ENCODE measurements around the gene SDF4. TPM values are rescaled to one million over a fixed set of nuclear protein-coding genes. Genes with fewer than 3 reads are reported as not detected.

SDF4 gene
- total and polyA plus RNA-seq, 2 of the 4 experiments (the other 2 are of a cell fraction), result 57.0 to 250 TPM

DNA sequence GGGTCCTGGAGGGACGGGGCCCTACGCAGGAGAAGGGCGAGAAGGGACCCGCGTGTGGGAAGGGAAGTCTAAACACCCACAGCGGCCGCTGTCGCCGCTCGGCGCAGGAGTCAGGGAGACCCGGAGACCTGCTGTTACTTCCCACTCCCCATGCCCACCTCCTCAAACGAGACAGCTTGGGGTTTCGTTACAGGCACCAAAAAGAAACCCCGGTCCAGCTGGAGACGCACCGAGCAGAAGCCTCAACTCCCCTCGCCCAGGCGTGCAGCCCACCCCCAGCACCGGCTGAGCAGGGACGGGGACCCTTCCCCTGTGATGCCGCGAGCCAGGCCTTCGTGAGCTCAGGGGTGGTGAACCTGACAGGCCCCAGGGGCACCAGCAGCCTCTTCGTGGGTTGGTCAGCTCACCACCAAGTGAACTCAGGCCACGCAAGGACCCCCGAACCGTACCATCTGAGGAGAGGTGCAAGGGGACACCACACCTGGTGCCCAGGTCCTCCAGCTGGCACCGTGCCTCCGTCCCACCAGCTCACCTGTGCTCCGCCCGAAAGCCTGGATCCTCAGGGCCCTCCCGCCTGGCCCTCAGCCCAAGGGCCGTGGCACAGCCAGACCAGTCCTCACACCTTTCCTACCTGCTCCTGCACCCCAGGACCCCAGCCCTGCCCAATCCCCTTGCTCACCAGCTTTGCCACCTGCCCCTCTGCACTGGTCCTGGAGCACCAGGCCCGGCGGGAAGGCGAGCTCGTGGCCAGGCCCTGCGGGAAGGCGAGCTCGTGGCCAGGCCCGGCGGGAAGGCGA is 5.0 kb downstream of the SDF4 start:
- intact Hi-C loops (cut with micrococcal nuclease) (no loop called here), dilution Hi-C loops (cut with HindIII; ENCODE audit: low sequenced_read_pairs, unreplicated experiment) (no loop called here), in situ Hi-C loops (cut with MboI; ENCODE audit: low sequenced_read_pairs) (no loop called here)
- Histone ChIP-seq H3K4me1 (ENCODE audit: control insufficient read depth, insufficient read depth, low read length) (peaks cover 6% of the 10 kb centered on the region; the same call in 1 of the 2 replicates), H2AK9ac (replicated peaks; ENCODE audit: low read depth, low read length, poor library complexity) (no peak overlapping the region), H3K36me3 (ENCODE audit: control insufficient read depth, insufficient read depth, low read length) (peaks cover 62% of the 10 kb centered on the region), H2BK15ac (ENCODE audit: low read depth, low read length) (no peak overlapping the region), H2BK120ac (ENCODE audit: low read depth, low read length) (no peak overlapping the region), H3K23ac (ENCODE audit: low read depth, low read length) (no peak overlapping the region), H2BK5ac (ENCODE audit: low read depth, low read length, poor library complexity, severe bottlenecking) (no peak overlapping the region), H3K4me3 (ENCODE audit: insufficient read depth, low read depth, low read length) (no peak overlapping the region), H3K4ac (ENCODE audit: low read depth, low read length) (no peak overlapping the region), H3K56ac (ENCODE audit: extremely low read depth, insufficient read depth, low read length) (no peak overlapping the region), H3K27ac (ENCODE audit: insufficient read depth, low read length) (no peak overlapping the region), H3K27me3 (ENCODE audit: control insufficient read depth, insufficient read depth, low read length) (no peaks in the 10 kb centered on the region), H2AK5ac (ENCODE audit: low read depth, low read length) (no peak overlapping the region), H4K8ac (ENCODE audit: low read depth in 2 of 2, low read length in 2 of 2) (no peak overlapping the region), H3K14ac (replicated peaks; ENCODE audit: low read depth, low read length) (no peak overlapping the region), H3K9me1 (ENCODE audit: insufficient read depth, low read length) (peaks cover 15% of the 10 kb centered on the region), H3K9ac (ENCODE audit: low read depth, low read length) (no peak overlapping the region), H3K4me2 (ENCODE audit: low read depth, low read length) (no peak overlapping the region), H2BK20ac (ENCODE audit: low read depth, low read length) (no peak overlapping the region), H4K91ac (ENCODE audit: insufficient read depth, low read depth, low read length) (no peak overlapping the region), H4K5ac (ENCODE audit: low read depth, low read length) (no peak overlapping the region), H4K20me1 (ENCODE audit: insufficient read depth, low read length) (peaks cover 60% of the 10 kb centered on the region), H2AFZ (replicated peaks; ENCODE audit: low read length, poor library complexity) (no peak overlapping the region), H3K79me1 (ENCODE audit: low read depth in 1 of 2, low read length in 2 of 2) (peaks cover 11 to 72% of the 10 kb centered on the region in 2 experiments; a peak in 3 of 4 replicates), H3K18ac (ENCODE audit: low read depth, low read length) (no peak overlapping the region), H3K9me3 (ENCODE audit: control insufficient read depth, insufficient read depth, low read length) (no peaks in the 10 kb centered on the region)
- no peak for ATAC-seq (ENCODE audit: low read depth)
- BruUV-seq (replicated peaks), result no TSS peak
- TF ChIP-seq CHD1 (IDR thresholded peaks at IDR 0.05; ENCODE audit: low read depth, low read length) (no peak), MXI1 (IDR thresholded peaks at IDR 0.05; ENCODE audit: borderline replicate concordance, low read depth, low read length) (no peak), POLR2A (IDR thresholded peaks at IDR 0.05; ENCODE audit: low read depth, low read length) (no peak), SMC3 (IDR thresholded peaks at IDR 0.05; ENCODE audit: low read depth, low read length) (no peak)
- TF ChIP-seq, protein P1, sequence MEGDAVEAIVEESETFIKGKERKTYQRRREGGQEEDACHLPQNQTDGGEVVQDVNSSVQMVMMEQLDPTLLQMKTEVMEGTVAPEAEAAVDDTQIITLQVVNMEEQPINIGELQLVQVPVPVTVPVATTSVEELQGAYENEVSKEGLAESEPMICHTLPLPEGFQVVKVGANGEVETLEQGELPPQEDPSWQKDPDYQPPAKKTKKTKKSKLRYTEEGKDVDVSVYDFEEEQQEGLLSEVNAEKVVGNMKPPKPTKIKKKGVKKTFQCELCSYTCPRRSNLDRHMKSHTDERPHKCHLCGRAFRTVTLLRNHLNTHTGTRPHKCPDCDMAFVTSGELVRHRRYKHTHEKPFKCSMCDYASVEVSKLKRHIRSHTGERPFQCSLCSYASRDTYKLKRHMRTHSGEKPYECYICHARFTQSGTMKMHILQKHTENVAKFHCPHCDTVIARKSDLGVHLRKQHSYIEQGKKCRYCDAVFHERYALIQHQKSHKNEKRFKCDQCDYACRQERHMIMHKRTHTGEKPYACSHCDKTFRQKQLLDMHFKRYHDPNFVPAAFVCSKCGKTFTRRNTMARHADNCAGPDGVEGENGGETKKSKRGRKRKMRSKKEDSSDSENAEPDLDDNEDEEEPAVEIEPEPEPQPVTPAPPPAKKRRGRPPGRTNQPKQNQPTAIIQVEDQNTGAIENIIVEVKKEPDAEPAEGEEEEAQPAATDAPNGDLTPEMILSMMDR (conservative IDR thresholded peaks at IDR 0.05; ENCODE audit: low read depth, low read length), result no peak
- ChIA-PET CTCF (no interaction called here), POLR2A (ENCODE audit: unreplicated experiment) (no interaction called here)
- DNase-seq, result no peak
- WGBS, 2 experiments (ENCODE audit: extremely low coverage in 2 of 2, insufficient read length in 1 of 2), result 98% methylated on average over 21 of the region's 44 CpGs; no CpG with 5 or more reads in 1 of the 2 experiments

Data from IMR-90 (cell line).